ENCODE measurements around the gene ABCA2.

- TF ChIP-seq POLR2A (IDR thresholded peaks at IDR 0.05) (no peak), CTCF (IDR thresholded peaks at IDR 0.05) (no peak)
Observed at GRCh38 chr9:137052998-137053943, 25.2 kb upstream of the ABCA2 start.
